Activated CD4-positive, alpha-beta T cell treated with anti-CD3 and anti-CD28 coated beads, Interleukin-2, amount 10 ng/mL, durations not matched to agents 7 days and 5 days (primary cell): ENCODE measurements around the gene IPO4. TPM values are rescaled to one million over a fixed set of nuclear protein-coding genes. Genes with fewer than 3 reads are reported as not detected.
A peak's percentile ranks its signal among the peaks of the same experiment; 100 is the strongest.

Experiments
- CTCF ChIA-PET: fragments of 350-600 bp; sonication (Branson Sonifier 250); formaldehyde crosslinking; loops from one replicate; lab custom pipeline; 2021; ENCODE audit warnings: antibody characterized with exemption; lab: Charles Lee
- POLR2A ChIA-PET: fragments of 350-600 bp; sonication (Branson Sonifier 250); formaldehyde crosslinking; loops from one replicate; lab custom pipeline; 2021; ENCODE audit warnings: antibody characterized with exemption; lab: Charles Lee
- DNase-seq: peaks from one replicate; pipeline ENCODE4 v3.0.0-alpha.2; 2020
- H3K27ac Mint-ChIP-seq: one replicate; pipeline ENCODE4 v1.8.0; 2021; ENCODE audit warnings: mild to moderate bottlenecking, moderate library complexity, mixed read lengths
- H3K27me3 Mint-ChIP-seq: one replicate; pipeline ENCODE4 v1.8.0; 2021; ENCODE audit warnings: mixed read lengths
- H3K36me3 Mint-ChIP-seq: one replicate; pipeline ENCODE4 v1.8.0; 2021; ENCODE audit warnings: low read depth, mixed read lengths
- H3K4me1 Mint-ChIP-seq: one replicate; pipeline ENCODE4 v1.8.0; 2021; ENCODE audit warnings: mixed read lengths
- H3K4me3 Mint-ChIP-seq: one replicate; pipeline ENCODE4 v1.8.0; 2021; ENCODE audit warnings: mild to moderate bottlenecking, moderate library complexity, mixed read lengths
- H3K9me3 Mint-ChIP-seq: one replicate; pipeline ENCODE4 v1.8.0; 2021; ENCODE audit warnings: mixed read lengths
- microRNA-seq: library from miRNA; unstranded; fragments of <30 nt; microRNA quantifications from one replicate; pipeline ENCODE4 v1.2.0, GENCODE V29; 2021; ENCODE audit warnings: borderline microRNAs expressed, borderline replicate concordance
- total RNA-seq, 2 experiments: library from RNA; stranded (reverse); gene quantifications; one replicate each; pipeline ENCODE4 v1.2.3, GENCODE V29; 2021

The IPO4 gene
- total RNA-seq, 2 experiments from 2014 or later, result 45.3 to 48.7 TPM

- POLR2A ChIA-PET, result no interaction called here
- DNase-seq, result no peak
- Mint-ChIP-seq H3K27me3 (no peaks in the 10 kb centered on the region), H3K4me3 (no peak overlapping the region), H3K36me3 (peaks cover 2% of the 10 kb centered on the region), H3K9me3 (no peaks in the 10 kb centered on the region), H3K27ac (peak overlapping the region; percentile 50), H3K4me1 (peaks cover 29% of the 10 kb centered on the region)
- CTCF ChIA-PET, result interaction anchor here (0.8 to 1.2 kb wide), 4 partner anchors 15 to 41 kb away, joined by 3 to 4 read pairs (median 4); partner anchors contain the start of gene IRF9
Measured at GRCh38 chr14:24131549-24131966, 57.1 kb downstream of the IPO4 start.

- no peak overlapping the region for H3K4me3 Mint-ChIP-seq
- ChIA-PET POLR2A (no interaction called here), CTCF (interaction anchor here (0.7 kb wide), 1 partner anchor 21 kb away, joined by 3 read pairs; no protein-coding TSS in a partner anchor)
- no peak overlapping the region for H3K27ac Mint-ChIP-seq
- no peaks in the 10 kb centered on the region for H3K27me3 Mint-ChIP-seq
- H3K36me3 Mint-ChIP-seq, result no peaks in the 10 kb centered on the region
- no peak for DNase-seq
- peaks cover 29% of the 10 kb centered on the region for H3K4me1 Mint-ChIP-seq
- no peaks in the 10 kb centered on the region for H3K9me3 Mint-ChIP-seq
Measured at GRCh38 chr14:24130717-24131548, 57.7 kb downstream of the IPO4 start.

GRCh38 chr14:24130380-24130716 is 58.3 kb downstream of the IPO4 start, which contains the start of gene FITM1:
Gene FITM1, plus strand, starts transcription at chr14:24130659. Its CDS starts 905 bp downstream, at chr14:24131564.
- POLR2A ChIA-PET, result no interaction called here
- no peak within 1 kb of the TSS for H3K27ac Mint-ChIP-seq

More at GRCh38 chr14:24130380-24130716, 58.3 kb downstream of the IPO4 start, which contains the start of gene FITM1:
- DNase-seq, result no peak
- no peak within 1 kb of the TSS for H3K4me3 Mint-ChIP-seq
- H3K36me3 Mint-ChIP-seq, result no peaks in the 10 kb centered on the region
- H3K9me3 Mint-ChIP-seq, result no peaks in the 10 kb centered on the region
- CTCF ChIA-PET, result interaction anchor here (0.7 to 1.2 kb wide), 2 partner anchors 16 to 20 kb away, joined by 3 read pairs; partner anchors contain the start of gene PSME2
- H3K27me3 Mint-ChIP-seq, result no peaks in the 10 kb centered on the region
- peaks cover 27% of the 10 kb centered on the region for H3K4me1 Mint-ChIP-seq

Small RNA genes within 50 kb of the gene (microRNA-seq; reads per million reads assigned to microRNA genes)
- gene MIR7703, result 0.63 reads per million

Other genes with a start within 250 kb of the IPO4 start
- gene DHRS4, start 235.0 kb downstream of the IPO4 start, total RNA-seq, result 10 to 100 TPM; 28.8 to 31.3 TPM
- 10 to 100 TPM; 22.5 to 24.8 TPM for gene DHRS4L2, start 199.9 kb downstream of the IPO4 start, total RNA-seq
- 1 to 10 TPM in 1 of 2 experiments, under 1 TPM in 1; 0.83 to 1.1 TPM for gene CARMIL3, start 136.8 kb downstream of the IPO4 start, total RNA-seq
- not detected for gene CPNE6, start 117.3 kb downstream of the IPO4 start, total RNA-seq
- gene PCK2, start 94.5 kb downstream of the IPO4 start, total RNA-seq, result 10 to 100 TPM; 57.4 to 60.3 TPM
- 100 to 1,000 TPM; 106 to 116 TPM for gene DCAF11, start 74.0 kb downstream of the IPO4 start, total RNA-seq
- gene NRL, start 73.9 kb downstream of the IPO4 start, total RNA-seq, result 1 to 10 TPM; 3.1 to 3.3 TPM
- gene FITM1, start 58.2 kb downstream of the IPO4 start, total RNA-seq, result 1 to 10 TPM; 1.9 to 2.0 TPM
- gene PSME1, start 52.6 kb downstream of the IPO4 start, total RNA-seq, result 100 to 1,000 TPM; 498 to 547 TPM
- 10 to 100 TPM; 37.1 to 41.0 TPM for gene EMC9, start 47.2 kb downstream of the IPO4 start, total RNA-seq
- 100 to 1,000 TPM; 644 to 698 TPM for gene PSME2, start 42.2 kb downstream of the IPO4 start, total RNA-seq
- gene RNF31, start 41.3 kb downstream of the IPO4 start, total RNA-seq, result 100 to 1,000 TPM; 147 to 160 TPM
- gene IRF9, start 27.6 kb downstream of the IPO4 start, total RNA-seq, result 100 to 1,000 TPM; 285 to 286 TPM
- gene REC8, start 16.7 kb downstream of the IPO4 start, total RNA-seq, result 10 to 100 TPM; 52.8 to 61.0 TPM
- 10 to 100 TPM; 28.6 to 33.2 TPM for gene TM9SF1, start 6.6 kb upstream of the IPO4 start, total RNA-seq
- gene TSSK4, start 16.9 kb upstream of the IPO4 start, total RNA-seq, result under 1 TPM; 0.52 to 0.60 TPM
- 10 to 100 TPM; 79.8 to 93.2 TPM for gene CHMP4A, start 24.7 kb upstream of the IPO4 start, total RNA-seq
- 10 to 100 TPM; 10.1 to 10.7 TPM for gene MDP1, start 27.2 kb upstream of the IPO4 start, total RNA-seq
- gene NEDD8, start 43.6 kb upstream of the IPO4 start, total RNA-seq, result 100 to 1,000 TPM; 178 to 229 TPM
- gene GMPR2, start 44.1 kb upstream of the IPO4 start, total RNA-seq, result 10 to 100 TPM; 72.0 to 74.5 TPM
- 100 to 1,000 TPM; 130 to 141 TPM for gene TINF2, start 53.8 kb upstream of the IPO4 start, total RNA-seq
- 1 to 10 TPM; 6.5 TPM for gene TGM1, start 74.4 kb upstream of the IPO4 start, total RNA-seq
- gene RABGGTA, start 82.8 kb upstream of the IPO4 start, total RNA-seq, result 10 to 100 TPM; 54.8 to 55.0 TPM
- 10 to 100 TPM; 31.7 to 35.0 TPM for gene DHRS1, start 111.0 kb upstream of the IPO4 start, total RNA-seq
- gene NOP9, start 111.0 kb upstream of the IPO4 start, total RNA-seq, result 10 to 100 TPM; 30.8 to 35.2 TPM
- gene CIDEB, start 119.2 kb upstream of the IPO4 start, total RNA-seq, result 10 to 100 TPM; 28.7 to 30.9 TPM
- 10 to 100 TPM; 18.6 to 21.7 TPM for gene LTB4R2, start 121.3 kb upstream of the IPO4 start, total RNA-seq
- 10 to 100 TPM; 26.6 to 28.3 TPM for gene LTB4R, start 122.7 kb upstream of the IPO4 start, total RNA-seq
- gene ADCY4, start 146.3 kb upstream of the IPO4 start, total RNA-seq, result 1 to 10 TPM; 4.1 to 5.3 TPM
- gene RIPK3, start 151.2 kb upstream of the IPO4 start, total RNA-seq, result 10 to 100 TPM; 37.5 to 41.4 TPM
- not detected for gene NFATC4, start 179.4 kb upstream of the IPO4 start, total RNA-seq
- gene NYNRIN, start 210.2 kb upstream of the IPO4 start, total RNA-seq, result under 1 TPM; 0.23 to 0.35 TPM
- gene CBLN3, start 240.9 kb upstream of the IPO4 start, total RNA-seq, result 1 to 10 TPM; 5.2 to 5.3 TPM
- gene KHNYN, start 241.1 kb upstream of the IPO4 start, total RNA-seq, result 10 to 100 TPM; 59.7 to 71.5 TPM